SK-N-SH (cell line): ENCODE results near the gene SORBS1. TPM values are rescaled to one million over a fixed set of nuclear protein-coding genes. Genes with fewer than 3 reads are reported as not detected.

Experiments
- CTCF ChIA-PET: fragments of 300-600, 350-600 bp; formaldehyde crosslinking; extraction: SDS; loops from one replicate; lab custom pipeline; 2021; lab: Yijun Ruan, JAX
- POLR2A ChIA-PET: fragments of 350-600 bp; sonication (Branson Sonifier 250); formaldehyde crosslinking; extraction: SDS; loops from one replicate; lab custom pipeline; 2020; ENCODE audit warnings: antibody characterized with exemption, inconsistent platforms; lab: Yijun Ruan, JAX
- DNase-seq: peaks from one replicate; pipeline ENCODE4 v3.0.0; 2012
- H2AFZ ChIP-seq: fragments of 200-600 bp; sonication (generic); 2 replicates; pipeline ENCODE4 v1.8.1; 2016; ENCODE audit warnings: antibody characterized with exemption, mild to moderate bottlenecking, low read depth
- H3F3A ChIP-seq: fragments of 200-600 bp; sonication (generic); replicated peaks from 2 replicates; pipeline ENCODE3; 2016; ENCODE audit warnings: antibody characterized with exemption, mild to moderate bottlenecking; ENCODE audit not compliant: insufficient read depth
- H3K27ac ChIP-seq, 2 experiments: fragments of 200-500 bp in 1 of 2; fragments of 200-600 bp in 1 of 2; sonication (Bioruptor generic) in 1 of 2; sonication (generic), shearing (Covaris generic) in 1 of 2; 2 replicates each; pipeline versions ENCODE4 v1.5.1 to v1.6.1; 2014 to 2016; ENCODE audit warnings: low read depth in 2 of 2, inconsistent platforms in 1 of 2, low read length in 1 of 2, mild to moderate bottlenecking in 1 of 2, mixed read lengths in 1 of 2
- H3K27me3 ChIP-seq: fragments of 200-600 bp; sonication (generic), shearing (Covaris generic); 2 replicates; pipeline ENCODE4 v1.6.1; 2016; ENCODE audit warnings: mixed run types; ENCODE audit not compliant: insufficient read depth
- H3K36me3 ChIP-seq, 2 experiments: fragments of 200-500 bp in 1 of 2; fragments of 200-600 bp in 1 of 2; sonication (Bioruptor generic) in 1 of 2; sonication (generic) in 1 of 2; replicated peaks in 1 of 2; 2 replicates each; pipeline versions ENCODE3 to v1.5.1; 2014 to 2016; ENCODE audit warnings: low read length in 1 of 2, mild to moderate bottlenecking in 1 of 2; ENCODE audit not compliant: insufficient read depth in 2 of 2, control insufficient read depth in 1 of 2
- H3K4me1 ChIP-seq, 2 experiments: fragments of 200-500 bp in 1 of 2; fragments of 200-600 bp in 1 of 2; sonication (Bioruptor generic) in 1 of 2; sonication (generic), shearing (Covaris generic) in 1 of 2; 2 replicates each; pipeline versions ENCODE4 v1.5.1 to v1.6.1; 2014 to 2016; ENCODE audit warnings: low read depth in 1 of 2, low read length in 1 of 2, mixed run types in 1 of 2; ENCODE audit not compliant: insufficient read depth in 2 of 2, control insufficient read depth in 1 of 2
- H3K4me2 ChIP-seq: fragments of 200-600 bp; sonication (generic), shearing (Covaris generic); 2 replicates; pipeline ENCODE4 v1.6.1; 2017; ENCODE audit warnings: mixed run types
- H3K4me3 ChIP-seq, 2 experiments: fragments of 200-500 bp in 1 of 2; fragments of 200-600 bp in 1 of 2; sonication (Bioruptor generic) in 1 of 2; sonication (generic), shearing (Covaris generic) in 1 of 2; 2 replicates each; pipeline versions ENCODE4 v1.5.1 to v1.8.1; 2014 to 2016; ENCODE audit warnings: low read depth in 2 of 2, inconsistent platforms in 1 of 2, low read length in 1 of 2, mild to moderate bottlenecking in 1 of 2, mixed read lengths in 1 of 2, moderate library complexity in 1 of 2
- H3K79me2 ChIP-seq: fragments of 200-600 bp; sonication (generic); 2 replicates; pipeline ENCODE4 v1.8.1; 2017; ENCODE audit warnings: mild to moderate bottlenecking; ENCODE audit not compliant: insufficient read depth
- H3K9ac ChIP-seq: fragments of 200-600 bp; sonication (generic); 2 replicates; pipeline ENCODE4 v1.6.1; 2017; ENCODE audit warnings: mixed run types
- H3K9me2 ChIP-seq: fragments of 200-600 bp; sonication (generic); 2 replicates; pipeline ENCODE4 v1.6.1; 2017; ENCODE audit warnings: mixed run types
- H3K9me3 ChIP-seq: fragments of 200-600 bp; sonication (generic); 2 replicates; pipeline ENCODE4 v1.6.1; 2017; ENCODE audit warnings: mixed run types, mild to moderate bottlenecking, moderate library complexity
- H4K20me1 ChIP-seq: fragments of 200-600 bp; sonication (generic); 2 replicates; pipeline ENCODE4 v1.6.1; 2017; ENCODE audit warnings: mild to moderate bottlenecking, mixed run types; ENCODE audit not compliant: insufficient read depth
- CHD2 ChIP-seq: fragments of 150-350 bp; IDR thresholded peaks from 2 replicates; pipeline ENCODE4 v1.6.1; 2018; ENCODE audit warnings: low read length; ENCODE audit not compliant: partially characterized antibody
- ELF1 ChIP-seq: IDR thresholded peaks from 2 replicates; pipeline ENCODE4 v1.4.0; 2012
- EP300 ChIP-seq, 2 experiments: IDR thresholded peaks; 2 replicates each; pipeline versions ENCODE4 v1.4.0 to v1.6.1; 2012; ENCODE audit warnings: borderline replicate concordance in 1 of 2, low read depth in 1 of 2, low read length in 1 of 2
- FOSL2 ChIP-seq: IDR thresholded peaks from 2 replicates; pipeline ENCODE4 v1.4.0; 2012; ENCODE audit warnings: low read depth, mild to moderate bottlenecking, moderate library complexity, borderline replicate concordance
- FOXJ3 ChIP-seq: sonication (generic); formaldehyde crosslinking; IDR thresholded peaks from 2 replicates; pipeline ENCODE4 v1.5.1; 2020; ENCODE audit warnings: mild to moderate bottlenecking, missing genetic modification reagents
- GATA2 ChIP-seq: sonication (generic); formaldehyde crosslinking; IDR thresholded peaks from 2 replicates; pipeline ENCODE4 v1.5.0; 2020; ENCODE audit warnings: mild to moderate bottlenecking, missing genetic modification reagents
- IRF3 ChIP-seq: fragments of 150-350 bp; IDR thresholded peaks from 2 replicates; pipeline ENCODE4 v1.6.1; 2016; ENCODE audit warnings: mild to moderate bottlenecking, low read depth, low read length
- MEF2A ChIP-seq: IDR thresholded peaks from 2 replicates; pipeline ENCODE4 v1.4.0; 2012; ENCODE audit warnings: low read depth, borderline replicate concordance
- MXI1 ChIP-seq: IDR thresholded peaks from 2 replicates; pipeline ENCODE4 v1.6.1; 2012; ENCODE audit warnings: mild to moderate bottlenecking, low read depth, low read length, improper control_type of control experiment
- POLR2AphosphoS5 ChIP-seq: IDR thresholded peaks from 2 replicates; pipeline ENCODE4 v1.6.1; 2012; ENCODE audit warnings: low read depth, low read length
- RFX5 ChIP-seq: IDR thresholded peaks from 2 replicates; pipeline ENCODE4 v1.6.1; 2012; ENCODE audit warnings: mild to moderate bottlenecking, improper control_type of control experiment, low read length
- RXRA ChIP-seq: IDR thresholded peaks from 2 replicates; pipeline ENCODE4 v1.4.0; 2012; ENCODE audit warnings: low read depth, mild to moderate bottlenecking, borderline replicate concordance
- SIN3A ChIP-seq: IDR thresholded peaks from 2 replicates; pipeline ENCODE4 v1.6.1; 2012; ENCODE audit warnings: low read depth, mild to moderate bottlenecking, low read length, moderate library complexity, borderline replicate concordance
- SMC3 ChIP-seq: IDR thresholded peaks from 2 replicates; pipeline ENCODE4 v1.6.1; 2012; ENCODE audit warnings: low read depth, low read length, improper control_type of control experiment
- TAF1 ChIP-seq: IDR thresholded peaks from 2 replicates; pipeline ENCODE4 v1.6.1; 2012; ENCODE audit warnings: low read depth, mild to moderate bottlenecking, low read length, moderate library complexity, borderline replicate concordance
- TEAD4 ChIP-seq: IDR thresholded peaks from 2 replicates; pipeline ENCODE4 v1.4.0; 2012; ENCODE audit warnings: mild to moderate bottlenecking, borderline replicate concordance; ENCODE audit not compliant: insufficient read depth
- WGBS: methylation state at CpG from one replicate; pipeline ENCODE4 v1.1.6; 2017; ENCODE audit warnings: low lambda C conversion rate; 5-methylcytosine and 5-hydroxymethylcytosine counted together
- polyA plus RNA-seq, 3 experiments: library from polyadenylated mRNA; depleted of rRNA; stranded (reverse); fragments of >200 nt; gene quantifications; 2 replicates each; pipeline ENCODE4 v1.2.3, GENCODE V29; 2012
- TF ChIP-seq, protein P1 (sequence below): fragments of 150-350 bp; IDR thresholded peaks from 2 replicates; pipeline ENCODE4 v1.6.1; 2017; ENCODE audit warnings: antibody characterized with exemption, low read length, low read depth, borderline replicate concordance
- TF ChIP-seq, protein P2 (sequence below): IDR thresholded peaks from 2 replicates; pipeline ENCODE4; 2012
- TF ChIP-seq, protein P3 (sequence below): fragments of 200-600 bp; sonication (generic); IDR thresholded peaks from 2 replicates; pipeline ENCODE4 v1.6.1; 2017; ENCODE audit warnings: antibody characterized with exemption, mild to moderate bottlenecking, moderate library complexity

SORBS1 gene
- polyA plus RNA-seq, 1 of the 3 experiments (the other 2 are of a cell fraction): 0.36 TPM

DNA sequence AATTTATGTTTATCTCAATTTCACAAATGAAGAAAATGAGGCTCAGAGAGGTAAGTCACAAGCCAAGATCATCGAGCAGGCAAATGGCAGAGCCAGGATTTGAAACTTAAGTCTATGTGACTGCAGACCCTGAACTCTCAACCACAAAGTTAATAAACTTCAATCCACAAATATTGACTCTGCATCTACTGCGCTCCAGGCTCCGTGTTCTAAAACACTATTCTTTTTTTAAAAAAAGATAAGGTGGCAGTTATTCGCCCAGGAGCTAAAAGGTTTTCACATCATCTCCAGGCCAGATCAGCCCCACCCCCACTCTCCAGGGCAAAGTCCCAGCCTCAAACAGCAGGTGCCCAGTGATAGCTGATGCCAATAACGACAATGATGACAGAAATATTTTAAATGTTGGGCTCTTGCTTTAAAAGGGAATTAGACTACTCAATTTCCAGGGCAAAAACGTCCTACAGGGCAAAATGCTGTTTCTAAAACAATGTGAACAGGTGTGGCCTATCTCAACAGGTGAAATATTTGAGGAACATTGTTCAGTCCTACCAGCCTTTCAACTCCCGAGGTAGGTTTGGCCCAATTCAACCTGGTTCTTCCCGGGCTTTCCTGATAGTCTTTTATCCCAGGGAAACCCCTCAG, 85.2 kb downstream of the SORBS1 start:
- no peak overlapping the region for H3K27ac ChIP-seq
- H3K36me3 ChIP-seq: no peaks in the 10 kb centered on the region

DNA sequence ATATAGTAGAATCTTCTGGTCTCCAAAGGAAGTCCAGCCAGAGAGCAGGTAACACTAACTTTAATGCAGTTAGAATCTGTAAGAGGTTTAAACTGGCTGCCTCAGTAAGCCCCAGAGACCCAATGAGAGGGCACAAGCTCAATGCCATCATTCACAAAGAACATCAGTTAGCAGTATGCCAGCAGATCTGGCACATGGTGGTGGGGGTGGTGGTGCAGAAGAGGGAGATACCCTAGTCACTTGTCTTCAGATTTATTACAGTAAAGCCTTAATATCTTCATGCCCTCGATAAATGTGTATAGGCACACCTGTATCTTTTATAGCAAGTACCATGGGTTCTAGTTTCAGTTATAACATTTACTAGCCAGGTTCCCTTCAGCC, 86.2 kb downstream of the SORBS1 start:
- Histone ChIP-seq H4K20me1 (no peaks in the 10 kb centered on the region), H3K27me3 (no peaks in the 10 kb centered on the region), H3K36me3 (no peaks in the 10 kb centered on the region), H3K27ac (no peak overlapping the region), H3K4me3 (no peak overlapping the region), H3K4me2 (no peak overlapping the region), H3K9me3 (no peaks in the 10 kb centered on the region), H3K4me1 (no peaks in the 10 kb centered on the region; a peak in 1 of 4 replicates), H3F3A (no peaks in the 10 kb centered on the region), H2AFZ (no peak overlapping the region), H3K9me2 (no peaks in the 10 kb centered on the region), H3K9ac (no peak overlapping the region), H3K79me2 (no peaks in the 10 kb centered on the region)
- DNase-seq: no peak
- 37% methylated on average over 1 of the region's 1 CpG for WGBS
- ChIA-PET POLR2A (no interaction called here), CTCF (interaction anchor here (1.2 kb wide), 1 partner anchor 29 kb away, joined by 4 read pairs; no protein-coding TSS in a partner anchor)
- no peak for TF ChIP-seq POLR2AphosphoS5
- no peak for TF ChIP-seq FOXJ3 (CRISPR knock-in tag)
- TF ChIP-seq TEAD4: no peak
- TF ChIP-seq RFX5: no peak
- TF ChIP-seq, protein P1, sequence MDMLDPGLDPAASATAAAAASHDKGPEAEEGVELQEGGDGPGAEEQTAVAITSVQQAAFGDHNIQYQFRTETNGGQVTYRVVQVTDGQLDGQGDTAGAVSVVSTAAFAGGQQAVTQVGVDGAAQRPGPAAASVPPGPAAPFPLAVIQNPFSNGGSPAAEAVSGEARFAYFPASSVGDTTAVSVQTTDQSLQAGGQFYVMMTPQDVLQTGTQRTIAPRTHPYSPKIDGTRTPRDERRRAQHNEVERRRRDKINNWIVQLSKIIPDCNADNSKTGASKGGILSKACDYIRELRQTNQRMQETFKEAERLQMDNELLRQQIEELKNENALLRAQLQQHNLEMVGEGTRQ: no peak
- TF ChIP-seq, protein P2, sequence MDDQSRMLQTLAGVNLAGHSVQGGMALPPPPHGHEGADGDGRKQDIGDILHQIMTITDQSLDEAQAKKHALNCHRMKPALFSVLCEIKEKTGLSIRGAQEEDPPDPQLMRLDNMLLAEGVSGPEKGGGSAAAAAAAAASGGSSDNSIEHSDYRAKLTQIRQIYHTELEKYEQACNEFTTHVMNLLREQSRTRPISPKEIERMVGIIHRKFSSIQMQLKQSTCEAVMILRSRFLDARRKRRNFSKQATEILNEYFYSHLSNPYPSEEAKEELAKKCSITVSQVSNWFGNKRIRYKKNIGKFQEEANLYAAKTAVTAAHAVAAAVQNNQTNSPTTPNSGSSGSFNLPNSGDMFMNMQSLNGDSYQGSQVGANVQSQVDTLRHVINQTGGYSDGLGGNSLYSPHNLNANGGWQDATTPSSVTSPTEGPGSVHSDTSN: no peak
- no peak for TF ChIP-seq SMC3
- no peak for TF ChIP-seq ELF1
- no peak for TF ChIP-seq SIN3A
- TF ChIP-seq RXRA: no peak
- TF ChIP-seq MXI1: no peak
- TF ChIP-seq EP300 (IDR thresholded peaks at IDR 0.05; ENCODE audit: borderline replicate concordance in 1 of 2, low read depth in 1 of 2, low read length in 1 of 2): no peak
- TF ChIP-seq TAF1: no peak
- TF ChIP-seq GATA2 (CRISPR knock-in tag): no peak
- no peak for TF ChIP-seq MEF2A
- TF ChIP-seq, protein P3, sequence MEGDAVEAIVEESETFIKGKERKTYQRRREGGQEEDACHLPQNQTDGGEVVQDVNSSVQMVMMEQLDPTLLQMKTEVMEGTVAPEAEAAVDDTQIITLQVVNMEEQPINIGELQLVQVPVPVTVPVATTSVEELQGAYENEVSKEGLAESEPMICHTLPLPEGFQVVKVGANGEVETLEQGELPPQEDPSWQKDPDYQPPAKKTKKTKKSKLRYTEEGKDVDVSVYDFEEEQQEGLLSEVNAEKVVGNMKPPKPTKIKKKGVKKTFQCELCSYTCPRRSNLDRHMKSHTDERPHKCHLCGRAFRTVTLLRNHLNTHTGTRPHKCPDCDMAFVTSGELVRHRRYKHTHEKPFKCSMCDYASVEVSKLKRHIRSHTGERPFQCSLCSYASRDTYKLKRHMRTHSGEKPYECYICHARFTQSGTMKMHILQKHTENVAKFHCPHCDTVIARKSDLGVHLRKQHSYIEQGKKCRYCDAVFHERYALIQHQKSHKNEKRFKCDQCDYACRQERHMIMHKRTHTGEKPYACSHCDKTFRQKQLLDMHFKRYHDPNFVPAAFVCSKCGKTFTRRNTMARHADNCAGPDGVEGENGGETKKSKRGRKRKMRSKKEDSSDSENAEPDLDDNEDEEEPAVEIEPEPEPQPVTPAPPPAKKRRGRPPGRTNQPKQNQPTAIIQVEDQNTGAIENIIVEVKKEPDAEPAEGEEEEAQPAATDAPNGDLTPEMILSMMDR: no peak

More for the DNA sequence above, 85.2 kb downstream of the SORBS1 start:
- H3K79me2 ChIP-seq: no peaks in the 10 kb centered on the region
- no peak overlapping the region for H3K4me2 ChIP-seq
- no peak overlapping the region for H3K9ac ChIP-seq
- H2AFZ ChIP-seq: no peak overlapping the region
- no peaks in the 10 kb centered on the region for H3K9me3 ChIP-seq
- H4K20me1 ChIP-seq: no peaks in the 10 kb centered on the region
- H3K27me3 ChIP-seq: no peaks in the 10 kb centered on the region
- TF ChIP-seq CHD2 (no peak), RFX5 (no peak), IRF3 (no peak), POLR2AphosphoS5 (no peak), FOSL2 (no peak), TEAD4 (no peak)
- H3K4me3 ChIP-seq: no peak overlapping the region
- no peak for DNase-seq
- WGBS: 37% methylated on average over 8 of the region's 8 CpGs
- no peaks in the 10 kb centered on the region for H3F3A ChIP-seq
- H3K9me2 ChIP-seq: no peaks in the 10 kb centered on the region
- H3K4me1 ChIP-seq: no peaks in the 10 kb centered on the region; a peak in 1 of 4 replicates
- ChIA-PET CTCF (interaction anchor here (0.7 to 2.7 kb wide), 3 partner anchors 10 to 30 kb away, joined by 3 to 8 read pairs (median 3); no protein-coding TSS in a partner anchor), POLR2A (no interaction called here)
